ENCODE measurements around the gene TNFSF15. TPM values are rescaled to one million over a fixed set of nuclear protein-coding genes. Genes with fewer than 3 reads are reported as not detected.

Gene TNFSF15
- total and polyA plus RNA-seq, 4 donors, result 2.0 to 24.5 (median 4.2) TPM

- no peak for TF ChIP-seq CTCF (IDR thresholded peaks at IDR 0.05; ENCODE audit: control extremely low read depth, extremely low read depth)
- Histone ChIP-seq H3K36me3 (ENCODE audit: control insufficient read depth in 4 of 4, insufficient read depth in 4 of 4, low read length in 4 of 4) (no peaks in the 10 kb centered on the region), H3K9me3 (ENCODE audit: control insufficient read depth in 4 of 4, insufficient read depth in 3 of 4, low read length in 3 of 4) (no peaks in the 10 kb centered on the region), H3K4me3 (no peak overlapping the region), H3K27ac (ENCODE audit: low read depth in 1 of 2, low read length in 1 of 2) (no peak overlapping the region), H3K27me3 (ENCODE audit: control insufficient read depth in 3 of 3, insufficient read depth in 3 of 3, low read length in 2 of 3) (no peaks in the 10 kb centered on the region), H3K4me1 (ENCODE audit: control insufficient read depth in 5 of 5, insufficient read depth in 5 of 5, low read length in 5 of 5) (no peaks in the 10 kb centered on the region), H3K9ac (ENCODE audit: insufficient read depth in 1 of 2, low read length in 2 of 2) (no peak overlapping the region)
- DNase-seq, result no peak
- WGBS, 2 donors, result 92 to 94% methylated on average over 5 of the region's 5 CpGs
- no peak for ATAC-seq (ENCODE audit: insufficient read depth, low FRiP score)
Measured at GRCh38 chr9:114811966-114812636, 6.3 kb upstream of the TNFSF15 start.

GRCh38 chr9:114811301-114811700 is 5.5 kb upstream of the TNFSF15 start:
- no peaks in the 10 kb centered on the region for H3K36me3 ChIP-seq (ENCODE audit: control insufficient read depth in 4 of 4, insufficient read depth in 4 of 4, low read length in 4 of 4)
- peaks cover 0 to 4% (median 3%) of the 10 kb centered on the region in 5 donors for H3K4me1 ChIP-seq (ENCODE audit: control insufficient read depth in 5 of 5, insufficient read depth in 5 of 5, low read length in 5 of 5)
- no peak overlapping the region for H3K9ac ChIP-seq (ENCODE audit: insufficient read depth in 1 of 2, low read length in 2 of 2)
- TF ChIP-seq CTCF (IDR thresholded peaks at IDR 0.05; ENCODE audit: control extremely low read depth, extremely low read depth), result no peak
- no peak overlapping the region for H3K27ac ChIP-seq (ENCODE audit: low read depth in 1 of 2, low read length in 1 of 2)
- H3K4me3 ChIP-seq, result no peak overlapping the region
- DNase-seq, result no peak
- H3K27me3 ChIP-seq (ENCODE audit: control insufficient read depth in 3 of 3, insufficient read depth in 3 of 3, low read length in 2 of 3), result no peaks in the 10 kb centered on the region
- H3K9me3 ChIP-seq (ENCODE audit: control insufficient read depth in 4 of 4, insufficient read depth in 3 of 4, low read length in 3 of 4), result no peaks in the 10 kb centered on the region
- no peak for ATAC-seq (ENCODE audit: insufficient read depth, low FRiP score)
- 86 to 89% methylated on average over 4 of the region's 4 CpGs for WGBS, 2 donors

GRCh38 chr9:114810614-114811013 is 4.8 kb upstream of the TNFSF15 start:
- TF ChIP-seq CTCF (IDR thresholded peaks at IDR 0.05; ENCODE audit: control extremely low read depth, extremely low read depth), result no peak
- WGBS, 2 donors, result 87 to 90% methylated on average over 3 of the region's 3 CpGs
- peaks cover 0 to 10% (median 10%) of the 10 kb centered on the region in 5 donors for H3K4me1 ChIP-seq (ENCODE audit: control insufficient read depth in 5 of 5, insufficient read depth in 5 of 5, low read length in 5 of 5)
- DNase-seq (no peak), ATAC-seq (ENCODE audit: insufficient read depth, low FRiP score) (no peak)
- H3K36me3 ChIP-seq (ENCODE audit: control insufficient read depth in 4 of 4, insufficient read depth in 4 of 4, low read length in 4 of 4), result no peaks in the 10 kb centered on the region
- no peaks in the 10 kb centered on the region for H3K27me3 ChIP-seq (ENCODE audit: control insufficient read depth in 3 of 3, insufficient read depth in 3 of 3, low read length in 2 of 3)
- H3K4me3 ChIP-seq, result no peak overlapping the region
- no peak overlapping the region for H3K27ac ChIP-seq (ENCODE audit: low read depth in 1 of 2, low read length in 1 of 2)
- H3K9ac ChIP-seq (ENCODE audit: insufficient read depth in 1 of 2, low read length in 2 of 2), result no peak overlapping the region
- no peaks in the 10 kb centered on the region for H3K9me3 ChIP-seq (ENCODE audit: control insufficient read depth in 4 of 4, insufficient read depth in 3 of 4, low read length in 3 of 4)

DNA sequence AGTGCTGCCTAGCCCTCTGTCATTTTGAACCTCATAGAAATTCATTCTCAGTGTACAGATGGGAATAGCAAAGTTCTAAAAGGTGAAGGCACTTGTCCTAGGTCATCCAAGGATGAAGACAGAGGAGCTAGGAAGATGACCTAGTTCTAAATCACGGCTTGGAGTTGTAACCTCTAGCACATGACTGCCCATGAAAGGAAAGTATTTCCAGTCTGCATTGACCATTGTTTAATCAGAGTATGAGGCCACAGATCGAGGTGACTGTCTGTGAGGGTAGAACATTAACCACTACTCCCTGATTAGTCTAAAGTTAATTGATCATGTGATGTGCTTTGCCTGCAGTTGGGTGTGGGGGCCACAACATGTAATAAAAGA is 674 bp upstream of the TNFSF15 start:
- Histone ChIP-seq H3K4me3 (no peak overlapping the region), H3K36me3 (ENCODE audit: control insufficient read depth in 4 of 4, insufficient read depth in 4 of 4, low read length in 4 of 4) (no peaks in the 10 kb centered on the region), H3K4me1 (ENCODE audit: control insufficient read depth in 5 of 5, insufficient read depth in 5 of 5, low read length in 5 of 5) (peaks cover 0 to 39% (median 23%) of the 10 kb centered on the region in 5 donors), H3K9me3 (ENCODE audit: control insufficient read depth in 4 of 4, insufficient read depth in 3 of 4, low read length in 3 of 4) (no peaks in the 10 kb centered on the region), H3K9ac (ENCODE audit: insufficient read depth in 1 of 2, low read length in 2 of 2) (no peak overlapping the region), H3K27me3 (ENCODE audit: control insufficient read depth in 3 of 3, insufficient read depth in 3 of 3, low read length in 2 of 3) (no peaks in the 10 kb centered on the region), H3K27ac (ENCODE audit: low read depth in 1 of 2, low read length in 1 of 2) (peak overlapping the region in 1 of 2 donors; percentile 69)
- ATAC-seq (ENCODE audit: insufficient read depth, low FRiP score) (no peak), DNase-seq (no peak)
- TF ChIP-seq CTCF (IDR thresholded peaks at IDR 0.05; ENCODE audit: control extremely low read depth, extremely low read depth), result no peak
- 24 to 45% methylated on average over 2 of the region's 2 CpGs for WGBS, 2 donors
